Measurements from ENCODE around the gene PIGO. TPM values are rescaled to one million over a fixed set of nuclear protein-coding genes. Genes with fewer than 3 reads are reported as not detected.

PIGO gene
- total RNA-seq, 1 donor from 2014 or later: 25.7 TPM

GRCh38 chr9:35108946-35109575 is 12.7 kb upstream of the PIGO start:
- Mint-ChIP-seq H3K4me3 (ENCODE audit: unreplicated experiment) (no peak overlapping the region), H3K4me1 (ENCODE audit: low read depth) (peaks cover 51% of the 10 kb centered on the region), H3K9me3 (ENCODE audit: low read depth) (no peaks in the 10 kb centered on the region), H3K27me3 (ENCODE audit: low read depth) (no peaks in the 10 kb centered on the region), H3K36me3 (ENCODE audit: low read depth) (peaks cover 16% of the 10 kb centered on the region), H3K27ac (ENCODE audit: unreplicated experiment) (peak overlapping the region; percentile 91)
- DNase-seq (ENCODE audit: low spot score): no peak
- TF ChIP-seq, protein P1, sequence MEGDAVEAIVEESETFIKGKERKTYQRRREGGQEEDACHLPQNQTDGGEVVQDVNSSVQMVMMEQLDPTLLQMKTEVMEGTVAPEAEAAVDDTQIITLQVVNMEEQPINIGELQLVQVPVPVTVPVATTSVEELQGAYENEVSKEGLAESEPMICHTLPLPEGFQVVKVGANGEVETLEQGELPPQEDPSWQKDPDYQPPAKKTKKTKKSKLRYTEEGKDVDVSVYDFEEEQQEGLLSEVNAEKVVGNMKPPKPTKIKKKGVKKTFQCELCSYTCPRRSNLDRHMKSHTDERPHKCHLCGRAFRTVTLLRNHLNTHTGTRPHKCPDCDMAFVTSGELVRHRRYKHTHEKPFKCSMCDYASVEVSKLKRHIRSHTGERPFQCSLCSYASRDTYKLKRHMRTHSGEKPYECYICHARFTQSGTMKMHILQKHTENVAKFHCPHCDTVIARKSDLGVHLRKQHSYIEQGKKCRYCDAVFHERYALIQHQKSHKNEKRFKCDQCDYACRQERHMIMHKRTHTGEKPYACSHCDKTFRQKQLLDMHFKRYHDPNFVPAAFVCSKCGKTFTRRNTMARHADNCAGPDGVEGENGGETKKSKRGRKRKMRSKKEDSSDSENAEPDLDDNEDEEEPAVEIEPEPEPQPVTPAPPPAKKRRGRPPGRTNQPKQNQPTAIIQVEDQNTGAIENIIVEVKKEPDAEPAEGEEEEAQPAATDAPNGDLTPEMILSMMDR (IDR thresholded peaks at IDR 0.05): no peak

- H3K9me3 Mint-ChIP-seq (ENCODE audit: low read depth): no peaks in the 10 kb centered on the region
- peaks cover 51% of the 10 kb centered on the region for H3K4me1 Mint-ChIP-seq (ENCODE audit: low read depth)
- no peak for DNase-seq (ENCODE audit: low spot score)
- no peaks in the 10 kb centered on the region for H3K27me3 Mint-ChIP-seq (ENCODE audit: low read depth)
- no peak overlapping the region for H3K4me3 Mint-ChIP-seq (ENCODE audit: unreplicated experiment)
- TF ChIP-seq, protein P1 (IDR thresholded peaks at IDR 0.05): no peak
- H3K27ac Mint-ChIP-seq (ENCODE audit: unreplicated experiment): peak overlapping the region; percentile 74
- H3K36me3 Mint-ChIP-seq (ENCODE audit: low read depth): peaks cover 16% of the 10 kb centered on the region
These were observed 12.1 kb upstream of the PIGO start for GRCh38 chr9:35108461-35108860.

DNA sequence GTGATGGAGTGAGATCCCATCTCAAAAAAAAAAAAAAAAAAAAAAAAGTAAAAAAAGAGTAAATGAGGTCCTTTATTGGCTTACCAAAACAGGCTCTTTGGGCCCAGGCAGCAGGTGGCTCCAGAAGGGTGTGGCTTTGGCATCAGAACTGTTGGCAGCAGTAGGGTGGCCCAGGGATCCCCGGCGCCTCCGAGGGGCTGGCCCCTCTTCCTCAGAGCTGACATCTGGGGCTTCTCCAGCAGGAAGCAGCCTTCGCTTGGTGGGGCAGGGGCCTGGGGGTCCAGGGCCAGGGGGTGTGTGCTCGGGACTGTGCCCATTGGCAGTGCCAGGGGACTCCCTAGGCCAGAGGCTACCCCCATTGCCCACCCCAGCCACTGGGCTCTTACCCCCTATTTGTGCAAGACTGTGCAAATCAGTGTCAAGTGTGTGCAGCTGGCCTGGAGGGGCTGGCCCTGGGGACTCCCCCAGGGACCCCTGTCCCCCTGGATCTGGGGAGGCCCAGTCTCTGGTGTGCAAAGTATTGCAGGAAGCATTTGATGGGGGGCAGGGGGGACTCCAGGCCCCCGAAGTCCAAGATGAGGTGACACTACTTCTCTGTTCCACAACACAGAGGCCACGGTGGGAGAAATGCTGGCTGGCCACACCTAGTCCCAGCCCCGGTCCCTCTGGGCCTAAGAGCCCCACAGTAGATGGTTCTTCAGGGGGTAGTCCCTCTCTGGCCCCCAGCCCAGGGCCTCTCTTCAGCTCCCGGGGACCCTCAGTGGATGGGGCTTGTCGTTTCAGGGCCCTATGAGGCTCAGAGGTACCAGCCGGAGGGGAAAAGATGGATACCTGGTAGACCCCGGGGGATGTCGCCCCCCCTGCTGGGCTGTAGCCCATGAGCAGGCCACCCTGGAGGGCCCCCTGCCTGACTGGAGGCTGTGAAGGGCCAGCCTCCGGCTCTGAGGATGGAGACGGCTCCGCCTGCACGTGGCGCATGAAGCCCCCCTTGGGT is 11.2 kb upstream of the PIGO start:
- peaks cover 16% of the 10 kb centered on the region for H3K36me3 Mint-ChIP-seq (ENCODE audit: low read depth)
- no peak for DNase-seq (ENCODE audit: low spot score)
- H3K27me3 Mint-ChIP-seq (ENCODE audit: low read depth): no peaks in the 10 kb centered on the region
- peaks cover 53% of the 10 kb centered on the region for H3K4me1 Mint-ChIP-seq (ENCODE audit: low read depth)
- TF ChIP-seq, protein P1 (IDR thresholded peaks at IDR 0.05): no peak
- no peaks in the 10 kb centered on the region for H3K9me3 Mint-ChIP-seq (ENCODE audit: low read depth)
- no peak overlapping the region for H3K4me3 Mint-ChIP-seq (ENCODE audit: unreplicated experiment)
- no peak overlapping the region for H3K27ac Mint-ChIP-seq (ENCODE audit: unreplicated experiment)

GRCh38 chr9:35106343-35106730 is 9.9 kb upstream of the PIGO start:
- H3K27ac Mint-ChIP-seq (ENCODE audit: unreplicated experiment): no peak overlapping the region
- TF ChIP-seq, protein P1 (IDR thresholded peaks at IDR 0.05): no peak
- no peaks in the 10 kb centered on the region for H3K9me3 Mint-ChIP-seq (ENCODE audit: low read depth)
- no peaks in the 10 kb centered on the region for H3K27me3 Mint-ChIP-seq (ENCODE audit: low read depth)
- no peak overlapping the region for H3K4me3 Mint-ChIP-seq (ENCODE audit: unreplicated experiment)
- DNase-seq (ENCODE audit: low spot score): no peak
- H3K36me3 Mint-ChIP-seq (ENCODE audit: low read depth): peaks cover 16% of the 10 kb centered on the region
- peaks cover 52% of the 10 kb centered on the region for H3K4me1 Mint-ChIP-seq (ENCODE audit: low read depth)

- TF ChIP-seq, protein P1 (IDR thresholded peaks at IDR 0.05): no peak
- H3K27ac Mint-ChIP-seq (ENCODE audit: unreplicated experiment): peak overlapping the region; percentile 15
- H3K27me3 Mint-ChIP-seq (ENCODE audit: low read depth): no peaks in the 10 kb centered on the region
- peaks cover 49% of the 10 kb centered on the region for H3K4me1 Mint-ChIP-seq (ENCODE audit: low read depth)
- H3K4me3 Mint-ChIP-seq (ENCODE audit: unreplicated experiment): no peak overlapping the region
- H3K36me3 Mint-ChIP-seq (ENCODE audit: low read depth): peaks cover 21% of the 10 kb centered on the region
- H3K9me3 Mint-ChIP-seq (ENCODE audit: low read depth): no peaks in the 10 kb centered on the region
- no peak for DNase-seq (ENCODE audit: low spot score)
These were observed 9.4 kb upstream of the PIGO start for GRCh38 chr9:35105571-35106342.
